Astrocyte (in vitro differentiated cells and primary cell): ENCODE data around the gene CCDC32. TPM values are rescaled to one million over a fixed set of nuclear protein-coding genes. Genes with fewer than 3 reads are reported as not detected.

Source experiments
- DNase-seq: peaks from one replicate; pipeline ENCODE4 v3.0.0-alpha.2; 2010; ENCODE audit warnings: low read depth
- FAIRE-seq: peaks from 2 replicates; lab custom pipeline; 2011; peaks lifted over from hg19 to GRCh38; lab: Jason Lieb, UNC
- H2AFZ ChIP-seq: 2 replicates; pipeline ENCODE4 v1.6.0; 2012; ENCODE audit warnings: low read depth, low read length, inconsistent platforms
- H3K27ac ChIP-seq: 2 replicates; pipeline ENCODE4 v1.5.1; 2011; ENCODE audit warnings: low read depth, low read length, inconsistent platforms
- H3K27me3 ChIP-seq: 2 replicates; pipeline ENCODE4 v1.6.0; 2011; ENCODE audit warnings: low read length, inconsistent platforms; ENCODE audit not compliant: insufficient read depth
- H3K36me3 ChIP-seq: 2 replicates; pipeline ENCODE4 v1.5.1; 2011; ENCODE audit warnings: low read length, inconsistent platforms; ENCODE audit not compliant: insufficient read depth
- H3K4me1 ChIP-seq: 2 replicates; pipeline ENCODE4 v1.5.1; 2011; ENCODE audit warnings: low read length, inconsistent platforms; ENCODE audit not compliant: insufficient read depth
- H3K4me2 ChIP-seq: 2 replicates; pipeline ENCODE4 v1.6.0; 2012; ENCODE audit warnings: low read length, inconsistent platforms
- H3K4me3 ChIP-seq: 2 replicates; pipeline ENCODE4 v1.5.1; 2011; ENCODE audit warnings: low read depth, mild to moderate bottlenecking, low read length, inconsistent platforms; ENCODE audit not compliant: insufficient read depth
- H3K79me2 ChIP-seq: 2 replicates; pipeline ENCODE4 v1.6.0; 2012; ENCODE audit warnings: mild to moderate bottlenecking, low read length, inconsistent platforms; ENCODE audit not compliant: insufficient read depth
- H3K9ac ChIP-seq: 2 replicates; pipeline ENCODE4 v1.6.0; 2012; ENCODE audit warnings: mild to moderate bottlenecking, low read length, inconsistent platforms
- H3K9me3 ChIP-seq: 2 replicates; pipeline ENCODE4 v1.5.1; 2012; ENCODE audit warnings: low read depth, mild to moderate bottlenecking, low read length, inconsistent platforms; ENCODE audit not compliant: insufficient read depth
- H4K20me1 ChIP-seq: 2 replicates; pipeline ENCODE4 v1.6.0; 2012; ENCODE audit warnings: low read length, inconsistent platforms; ENCODE audit not compliant: insufficient read depth
- H3K27ac Mint-ChIP-seq: one replicate; pipeline ENCODE4 v1.8.0; 2021; ENCODE audit warnings: mild to moderate bottlenecking, mixed read lengths; ENCODE audit not compliant: unreplicated experiment
- H3K27me3 Mint-ChIP-seq: one replicate; pipeline ENCODE4 v1.8.0; 2021; ENCODE audit warnings: low read depth, mixed read lengths; ENCODE audit not compliant: unreplicated experiment
- H3K36me3 Mint-ChIP-seq: one replicate; pipeline ENCODE4 v1.8.0; 2021; ENCODE audit warnings: low read depth, mixed read lengths; ENCODE audit not compliant: unreplicated experiment
- H3K4me1 Mint-ChIP-seq: one replicate; pipeline ENCODE4 v1.8.0; 2021; ENCODE audit warnings: low read depth, mixed read lengths; ENCODE audit not compliant: unreplicated experiment
- H3K4me3 Mint-ChIP-seq: one replicate; pipeline ENCODE4 v1.8.0; 2021; ENCODE audit warnings: mild to moderate bottlenecking, moderate library complexity, mixed read lengths; ENCODE audit not compliant: unreplicated experiment
- H3K9me3 Mint-ChIP-seq: one replicate; pipeline ENCODE4 v1.8.0; 2021; ENCODE audit warnings: mild to moderate bottlenecking, mixed read lengths; ENCODE audit not compliant: unreplicated experiment
- EZH2 ChIP-seq: IDR thresholded peaks from 2 replicates; pipeline ENCODE4 v1.6.1; 2012; ENCODE audit warnings: mild to moderate bottlenecking, low read length, inconsistent platforms; ENCODE audit not compliant: insufficient read depth
- total RNA-seq: library from RNA; stranded (reverse); gene quantifications from 2 replicates; pipeline ENCODE4 v1.2.1, GENCODE V29; 2021
- TF ChIP-seq, protein P1 (sequence below): IDR thresholded peaks from 2 replicates; pipeline ENCODE4 v1.5.1; 2011; ENCODE audit warnings: low read depth, mild to moderate bottlenecking, inconsistent platforms, low read length, moderate library complexity; ENCODE audit not compliant: insufficient read depth

CCDC32 gene
- total RNA-seq, 1 donor from 2014 or later, result 31.4 TPM

DNA sequence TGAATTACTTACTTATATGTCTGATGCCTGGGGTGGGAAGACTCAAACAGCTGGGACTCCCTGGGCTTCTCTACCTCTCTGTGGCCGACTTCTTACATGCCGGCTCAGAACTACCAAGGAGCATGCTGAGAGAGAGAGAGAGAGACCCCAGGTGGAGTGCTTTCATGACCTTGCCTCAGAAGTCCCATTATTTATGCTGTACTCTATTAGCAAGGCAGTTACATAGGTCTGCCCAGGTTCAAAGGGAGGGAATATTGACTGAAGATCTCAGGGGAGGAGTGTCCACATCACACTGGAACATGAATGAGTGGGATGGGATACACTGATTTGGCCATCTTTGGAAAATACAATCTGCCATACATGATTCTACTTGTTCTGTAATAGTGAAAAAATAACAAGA is 16.2 kb downstream of the CCDC32 start:
- Mint-ChIP-seq H3K4me3 (no peak overlapping the region), H3K4me1 (no peaks in the 10 kb centered on the region), H3K27ac (no peak overlapping the region), H3K27me3 (no peaks in the 10 kb centered on the region), H3K36me3 (peaks cover 17% of the 10 kb centered on the region), H3K9me3 (no peaks in the 10 kb centered on the region)
- H3K27ac ChIP-seq, result no peak overlapping the region
- no peaks in the 10 kb centered on the region for H3K9me3 ChIP-seq
- no peak overlapping the region for H2AFZ ChIP-seq
- H3K79me2 ChIP-seq, result no peaks in the 10 kb centered on the region
- H4K20me1 ChIP-seq, result no peaks in the 10 kb centered on the region
- no peak overlapping the region for H3K4me2 ChIP-seq
- DNase-seq (no peak), FAIRE-seq (no peak)
- H3K36me3 ChIP-seq, result peaks cover 8% of the 10 kb centered on the region
- no peaks in the 10 kb centered on the region for H3K27me3 ChIP-seq
- no peak overlapping the region for H3K9ac ChIP-seq
- TF ChIP-seq, protein P1, sequence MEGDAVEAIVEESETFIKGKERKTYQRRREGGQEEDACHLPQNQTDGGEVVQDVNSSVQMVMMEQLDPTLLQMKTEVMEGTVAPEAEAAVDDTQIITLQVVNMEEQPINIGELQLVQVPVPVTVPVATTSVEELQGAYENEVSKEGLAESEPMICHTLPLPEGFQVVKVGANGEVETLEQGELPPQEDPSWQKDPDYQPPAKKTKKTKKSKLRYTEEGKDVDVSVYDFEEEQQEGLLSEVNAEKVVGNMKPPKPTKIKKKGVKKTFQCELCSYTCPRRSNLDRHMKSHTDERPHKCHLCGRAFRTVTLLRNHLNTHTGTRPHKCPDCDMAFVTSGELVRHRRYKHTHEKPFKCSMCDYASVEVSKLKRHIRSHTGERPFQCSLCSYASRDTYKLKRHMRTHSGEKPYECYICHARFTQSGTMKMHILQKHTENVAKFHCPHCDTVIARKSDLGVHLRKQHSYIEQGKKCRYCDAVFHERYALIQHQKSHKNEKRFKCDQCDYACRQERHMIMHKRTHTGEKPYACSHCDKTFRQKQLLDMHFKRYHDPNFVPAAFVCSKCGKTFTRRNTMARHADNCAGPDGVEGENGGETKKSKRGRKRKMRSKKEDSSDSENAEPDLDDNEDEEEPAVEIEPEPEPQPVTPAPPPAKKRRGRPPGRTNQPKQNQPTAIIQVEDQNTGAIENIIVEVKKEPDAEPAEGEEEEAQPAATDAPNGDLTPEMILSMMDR, result no peak
- no peak for TF ChIP-seq EZH2
- no peak overlapping the region for H3K4me3 ChIP-seq
- no peaks in the 10 kb centered on the region for H3K4me1 ChIP-seq

DNA sequence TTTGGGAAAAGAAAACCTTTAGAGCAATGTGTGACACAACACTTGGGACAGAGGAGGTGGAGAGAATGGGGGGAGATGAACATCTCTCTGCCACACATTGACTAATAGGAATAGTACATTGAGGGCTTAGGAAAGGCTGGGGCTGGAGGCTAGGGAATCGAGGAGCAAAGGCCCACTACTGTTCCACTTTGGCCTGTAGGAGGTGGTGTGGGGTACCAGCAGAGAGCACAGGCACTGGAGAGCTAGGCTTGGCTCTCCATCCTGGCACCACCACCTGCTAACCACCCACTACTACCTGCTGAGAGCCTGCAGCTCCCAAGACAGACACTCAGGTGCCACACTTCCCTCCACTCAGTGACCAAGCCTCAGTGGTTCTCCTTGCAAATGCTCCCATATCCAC is 19.4 kb downstream of the CCDC32 start:
- Mint-ChIP-seq H3K36me3 (peaks cover 18% of the 10 kb centered on the region), H3K27me3 (no peaks in the 10 kb centered on the region), H3K9me3 (no peaks in the 10 kb centered on the region), H3K27ac (no peak overlapping the region), H3K4me1 (no peaks in the 10 kb centered on the region), H3K4me3 (no peak overlapping the region)
- peaks cover 2% of the 10 kb centered on the region for H3K36me3 ChIP-seq
- no peak overlapping the region for H3K9ac ChIP-seq
- TF ChIP-seq, protein P1, result no peak
- no peak for TF ChIP-seq EZH2
- no peak overlapping the region for H3K27ac ChIP-seq
- no peak overlapping the region for H3K4me2 ChIP-seq
- H3K79me2 ChIP-seq, result no peaks in the 10 kb centered on the region
- no peaks in the 10 kb centered on the region for H4K20me1 ChIP-seq
- no peaks in the 10 kb centered on the region for H3K4me1 ChIP-seq
- no peaks in the 10 kb centered on the region for H3K27me3 ChIP-seq
- H3K9me3 ChIP-seq, result no peaks in the 10 kb centered on the region
- FAIRE-seq, result no peak
- DNase-seq, result no peak
- H3K4me3 ChIP-seq, result no peak overlapping the region
- no peak overlapping the region for H2AFZ ChIP-seq

DNA sequence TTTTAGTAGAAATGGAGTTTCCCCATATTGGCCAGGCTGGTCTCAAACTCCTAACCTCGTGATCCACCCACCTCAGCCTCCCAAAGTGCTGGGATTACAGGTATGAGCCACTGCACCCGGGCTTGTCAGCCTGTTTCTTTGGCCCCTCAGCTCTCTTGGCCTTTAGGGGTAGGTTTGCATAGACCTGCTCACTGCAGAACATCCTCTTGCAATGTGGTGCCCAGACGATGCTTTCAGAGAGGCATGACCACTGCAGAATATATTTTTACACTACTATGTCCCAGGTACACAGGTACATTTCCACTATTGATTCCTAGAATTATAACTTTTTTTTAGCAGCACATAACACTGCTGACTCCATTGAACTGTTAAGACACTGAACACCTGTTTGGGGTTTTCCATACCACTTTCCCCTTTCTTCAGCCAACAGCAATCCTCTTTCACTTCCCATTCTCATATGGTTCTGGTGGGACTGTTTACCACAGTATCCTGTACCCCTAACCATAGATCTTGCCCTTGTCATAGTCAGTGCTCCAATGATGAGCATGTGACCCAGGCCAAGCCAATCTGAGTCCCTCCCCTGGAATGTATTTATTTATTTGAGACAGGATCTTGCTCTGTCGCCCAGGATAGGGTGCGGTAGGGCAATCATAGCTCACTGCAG is 21.1 kb downstream of the CCDC32 start:
- H3K4me3 Mint-ChIP-seq, result no peak overlapping the region
- Histone ChIP-seq H3K9ac (no peak overlapping the region), H3K79me2 (no peaks in the 10 kb centered on the region), H2AFZ (no peak overlapping the region), H3K27ac (no peak overlapping the region), H3K9me3 (no peaks in the 10 kb centered on the region), H3K4me2 (no peak overlapping the region), H3K36me3 (peaks cover 2% of the 10 kb centered on the region), H3K4me1 (no peaks in the 10 kb centered on the region), H3K4me3 (no peak overlapping the region), H3K27me3 (no peaks in the 10 kb centered on the region), H4K20me1 (no peaks in the 10 kb centered on the region)
- no peaks in the 10 kb centered on the region for H3K9me3 Mint-ChIP-seq
- H3K36me3 Mint-ChIP-seq, result peaks cover 13% of the 10 kb centered on the region
- no peak for FAIRE-seq
- TF ChIP-seq EZH2, result no peak
- TF ChIP-seq, protein P1, result no peak
- H3K27ac Mint-ChIP-seq, result no peak overlapping the region
- H3K4me1 Mint-ChIP-seq, result no peaks in the 10 kb centered on the region
- no peak for DNase-seq
- H3K27me3 Mint-ChIP-seq, result no peaks in the 10 kb centered on the region
